ENCODE measurements around the gene LPCAT2. TPM values are rescaled to one million over a fixed set of nuclear protein-coding genes. Genes with fewer than 3 reads are reported as not detected.

LPCAT2 gene
- total RNA-seq, 1 experiment from 2014 or later: 5.0 TPM

- Histone ChIP-seq H3K27me3 (ENCODE audit: control insufficient read depth, insufficient read depth, low read length) (peaks cover 39% of the 10 kb centered on the region), H3K4me3 (ENCODE audit: insufficient read depth, low read depth, low read length) (no peak overlapping the region), H3K36me3 (replicated peaks; ENCODE audit: control insufficient read depth, insufficient read depth, low read length) (no peaks in the 10 kb centered on the region)
- DNase-seq: no peak
Observed at GRCh38 chr16:55475919-55476318, 33.0 kb upstream of the LPCAT2 start.

- Histone ChIP-seq H3K27me3 (ENCODE audit: control insufficient read depth, insufficient read depth, low read length) (peaks cover 45% of the 10 kb centered on the region), H3K36me3 (replicated peaks; ENCODE audit: control insufficient read depth, insufficient read depth, low read length) (no peaks in the 10 kb centered on the region), H3K4me3 (ENCODE audit: insufficient read depth, low read depth, low read length) (no peak overlapping the region)
- no peak for DNase-seq
Observed at GRCh38 chr16:55476625-55477533, 32.0 kb upstream of the LPCAT2 start.

- peaks cover 45% of the 10 kb centered on the region for H3K27me3 ChIP-seq (ENCODE audit: control insufficient read depth, insufficient read depth, low read length)
- no peak overlapping the region for H3K4me3 ChIP-seq (ENCODE audit: insufficient read depth, low read depth, low read length)
- no peaks in the 10 kb centered on the region for H3K36me3 ChIP-seq (replicated peaks; ENCODE audit: control insufficient read depth, insufficient read depth, low read length)
- DNase-seq: no peak
Observed at GRCh38 chr16:55477736-55478135, 31.1 kb upstream of the LPCAT2 start.

GRCh38 chr16:55478827-55479429 lies 29.9 kb upstream of the LPCAT2 start, which contains the start of gene MMP2:
Gene MMP2, plus strand, starts transcription at chr16:55479198. Its CDS starts 282 bp downstream, at chr16:55479480.
- Histone ChIP-seq H3K36me3 (replicated peaks; ENCODE audit: control insufficient read depth, insufficient read depth, low read length) (no peaks in the 10 kb centered on the region), H3K27me3 (ENCODE audit: control insufficient read depth, insufficient read depth, low read length) (peaks cover 45% of the 10 kb centered on the region), H3K4me3 (ENCODE audit: insufficient read depth, low read depth, low read length) (peak within 1 kb of the TSS; percentile 56)
- DNase-seq: peak; percentile 96

GRCh38 chr16:55479430-55480140 lies 29.3 kb upstream of the LPCAT2 start:
- Histone ChIP-seq H3K36me3 (replicated peaks; ENCODE audit: control insufficient read depth, insufficient read depth, low read length) (no peaks in the 10 kb centered on the region), H3K4me3 (ENCODE audit: insufficient read depth, low read depth, low read length) (peak overlapping the region; percentile 56), H3K27me3 (ENCODE audit: control insufficient read depth, insufficient read depth, low read length) (peaks cover 45% of the 10 kb centered on the region)
- no peak for DNase-seq

- H3K4me3 ChIP-seq (ENCODE audit: insufficient read depth, low read depth, low read length): peak overlapping the region; percentile 56
- peaks cover 45% of the 10 kb centered on the region for H3K27me3 ChIP-seq (ENCODE audit: control insufficient read depth, insufficient read depth, low read length)
- peak; percentile 82 for DNase-seq
- H3K36me3 ChIP-seq (replicated peaks; ENCODE audit: control insufficient read depth, insufficient read depth, low read length): no peaks in the 10 kb centered on the region
Observed at GRCh38 chr16:55480228-55480655, 28.6 kb upstream of the LPCAT2 start.

- H3K36me3 ChIP-seq (replicated peaks; ENCODE audit: control insufficient read depth, insufficient read depth, low read length): no peaks in the 10 kb centered on the region
- no peak for DNase-seq
- peaks cover 41% of the 10 kb centered on the region for H3K27me3 ChIP-seq (ENCODE audit: control insufficient read depth, insufficient read depth, low read length)
- H3K4me3 ChIP-seq (ENCODE audit: insufficient read depth, low read depth, low read length): no peak overlapping the region
Observed at GRCh38 chr16:55481023-55481422, 27.8 kb upstream of the LPCAT2 start.

- DNase-seq: no peak
- H3K36me3 ChIP-seq (replicated peaks; ENCODE audit: control insufficient read depth, insufficient read depth, low read length): no peaks in the 10 kb centered on the region
- H3K4me3 ChIP-seq (ENCODE audit: insufficient read depth, low read depth, low read length): no peak overlapping the region
- H3K27me3 ChIP-seq (ENCODE audit: control insufficient read depth, insufficient read depth, low read length): peaks cover 36% of the 10 kb centered on the region
Observed at GRCh38 chr16:55482056-55482455, 26.8 kb upstream of the LPCAT2 start.

- DNase-seq: no peak
- H3K36me3 ChIP-seq (replicated peaks; ENCODE audit: control insufficient read depth, insufficient read depth, low read length): no peaks in the 10 kb centered on the region
- no peak overlapping the region for H3K4me3 ChIP-seq (ENCODE audit: insufficient read depth, low read depth, low read length)
- H3K27me3 ChIP-seq (ENCODE audit: control insufficient read depth, insufficient read depth, low read length): no peaks in the 10 kb centered on the region
Observed at GRCh38 chr16:55487048-55487803, 21.6 kb upstream of the LPCAT2 start.

- Histone ChIP-seq H3K36me3 (replicated peaks; ENCODE audit: control insufficient read depth, insufficient read depth, low read length) (no peaks in the 10 kb centered on the region), H3K27me3 (ENCODE audit: control insufficient read depth, insufficient read depth, low read length) (no peaks in the 10 kb centered on the region), H3K4me3 (ENCODE audit: insufficient read depth, low read depth, low read length) (no peak overlapping the region)
- no peak for DNase-seq
Observed at GRCh38 chr16:55488306-55488705, 20.6 kb upstream of the LPCAT2 start.

- H3K27me3 ChIP-seq (ENCODE audit: control insufficient read depth, insufficient read depth, low read length): no peaks in the 10 kb centered on the region
- H3K36me3 ChIP-seq (replicated peaks; ENCODE audit: control insufficient read depth, insufficient read depth, low read length): no peaks in the 10 kb centered on the region
- H3K4me3 ChIP-seq (ENCODE audit: insufficient read depth, low read depth, low read length): no peak overlapping the region
- no peak for DNase-seq
Observed at GRCh38 chr16:55489119-55489955, 19.5 kb upstream of the LPCAT2 start.

GRCh38 chr16:55489956-55490265 lies 19.0 kb upstream of the LPCAT2 start:
- Histone ChIP-seq H3K36me3 (replicated peaks; ENCODE audit: control insufficient read depth, insufficient read depth, low read length) (no peaks in the 10 kb centered on the region), H3K4me3 (ENCODE audit: insufficient read depth, low read depth, low read length) (no peak overlapping the region), H3K27me3 (ENCODE audit: control insufficient read depth, insufficient read depth, low read length) (no peaks in the 10 kb centered on the region)
- no peak for DNase-seq

- no peak overlapping the region for H3K4me3 ChIP-seq (ENCODE audit: insufficient read depth, low read depth, low read length)
- DNase-seq: no peak
- no peaks in the 10 kb centered on the region for H3K27me3 ChIP-seq (ENCODE audit: control insufficient read depth, insufficient read depth, low read length)
- no peaks in the 10 kb centered on the region for H3K36me3 ChIP-seq (replicated peaks; ENCODE audit: control insufficient read depth, insufficient read depth, low read length)
Observed at GRCh38 chr16:55490301-55490700, 18.6 kb upstream of the LPCAT2 start.
